HepG2 (cell line): ENCODE data around the gene TRUB1. TPM values are rescaled to one million over a fixed set of nuclear protein-coding genes. Genes with fewer than 3 reads are reported as not detected.

Experiments used
- ATAC-seq: fragments of 200-7000 bp; cut with Tn5 transposase; 3 replicates; pipeline ENCODE4 v1.9.1; 2020; ENCODE audit warnings: mild to moderate bottlenecking, moderate library complexity
- BruUV-seq: library from RNA; stranded (reverse); fragments of 400-500 nt; replicated peaks from 2 replicates; lab custom pipeline; 2021; lab: Mats Ljungman, UMichigan
- CTCF ChIA-PET: fragments of 300-600 bp; formaldehyde crosslinking; extraction: SDS; loops from one replicate; lab custom pipeline; 2021; ENCODE audit warnings: low total read pairs, inconsistent platforms, low intra/inter-chr PET ratio; lab: Yijun Ruan, JAX
- POLR2A ChIA-PET: fragments of 350-600 bp; sonication (Branson Sonifier 250); formaldehyde crosslinking; loops from one replicate; lab custom pipeline; 2020; ENCODE audit warnings: antibody characterized with exemption, inconsistent platforms; lab: Yijun Ruan, JAX
- DNase-seq: peaks from one replicate; pipeline ENCODE4 v3.0.0-alpha.2; 2015; ENCODE audit warnings: low spot score
- FAIRE-seq: peaks from 3 replicates; lab custom pipeline; 2011; peaks lifted over from hg19 to GRCh38; lab: Jason Lieb, UNC
- H2AFZ ChIP-seq: one replicate; pipeline ENCODE4 v1.6.1; 2011; ENCODE audit warnings: low read length, inconsistent platforms
- H3K27ac ChIP-seq: fragments of 300-600 bp; 3 replicates; pipeline ENCODE4 v1.8.0; 2011; ENCODE audit warnings: mixed run types, mild to moderate bottlenecking, mixed read lengths, low read length, inconsistent platforms; ENCODE audit not compliant: insufficient read depth; ENCODE audit errors: extremely low read length
- H3K27me3 ChIP-seq, 2 experiments: fragments of 200-600 bp in 1 of 2; 2 replicates in 1 of 2; 3 replicates in 1 of 2; pipeline versions ENCODE4 v1.6.0 to v1.8.0; 2011; ENCODE audit warnings: low read length in 2 of 2, mild to moderate bottlenecking in 2 of 2, moderate library complexity in 2 of 2, inconsistent platforms in 1 of 2; ENCODE audit not compliant: insufficient read depth in 2 of 2, control insufficient read depth in 1 of 2
- H3K36me3 ChIP-seq, 2 experiments: fragments of 200-600 bp in 1 of 2; replicated peaks in 1 of 2; 2 replicates in 1 of 2; 3 replicates in 1 of 2; pipeline versions ENCODE4 v1.5.1 to v1.8.0; 2011; ENCODE audit warnings: low read length in 2 of 2, inconsistent platforms in 1 of 2; ENCODE audit not compliant: insufficient read depth in 2 of 2, control insufficient read depth in 1 of 2
- H3K4me1 ChIP-seq: 2 replicates; pipeline ENCODE4 v1.5.1; 2012; ENCODE audit warnings: low read length, inconsistent platforms; ENCODE audit not compliant: insufficient read depth
- H3K4me2 ChIP-seq: 2 replicates; pipeline ENCODE4 v1.6.0; 2011; ENCODE audit warnings: low read depth, low read length, inconsistent platforms
- H3K4me3 ChIP-seq, 3 experiments: fragments of 200-600 bp in 1 of 3; sonication (generic), shearing (Covaris generic) in 1 of 3; replicated peaks in 1 of 3; 2 replicates each; pipeline ENCODE4 v1.5.1; 2011 to 2016; ENCODE audit warnings: low read length in 3 of 3, inconsistent platforms in 2 of 3, low read depth in 2 of 3, mild to moderate bottlenecking in 2 of 3, control low read depth in 1 of 3, mixed read lengths in 1 of 3; ENCODE audit not compliant: insufficient read depth in 1 of 3
- H3K79me2 ChIP-seq: one replicate; pipeline ENCODE4 v1.6.1; 2011; ENCODE audit warnings: low read length, inconsistent platforms; ENCODE audit not compliant: insufficient read depth
- H3K9ac ChIP-seq: 2 replicates; pipeline ENCODE4 v1.6.0; 2011; ENCODE audit warnings: mild to moderate bottlenecking, low read depth, low read length, inconsistent platforms; ENCODE audit not compliant: insufficient read depth
- H3K9me3 ChIP-seq: 2 replicates; pipeline ENCODE4 v1.5.1; 2012; ENCODE audit warnings: mild to moderate bottlenecking, low read length
- H4K20me1 ChIP-seq: 2 replicates; pipeline ENCODE4 v1.6.0; 2011; ENCODE audit warnings: inconsistent platforms, mild to moderate bottlenecking, low read length, moderate library complexity; ENCODE audit not compliant: insufficient read depth
- CAMTA2 ChIP-seq: sonication (generic); formaldehyde crosslinking; IDR thresholded peaks from 2 replicates; pipeline ENCODE4 v1.4.0; 2020; ENCODE audit warnings: mild to moderate bottlenecking, missing genetic modification reagents, borderline replicate concordance
- MBD4 ChIP-seq: IDR thresholded peaks from 2 replicates; pipeline ENCODE4 v1.6.1; 2012; ENCODE audit warnings: low read length, inconsistent platforms, borderline replicate concordance
- PRPF4 ChIP-seq: fragments of 200-400 bp; formaldehyde crosslinking; IDR thresholded peaks from 2 replicates; pipeline ENCODE4 v1.6.1; 2016; ENCODE audit warnings: low read length, low read depth; ENCODE audit not compliant: poor library complexity, severe bottlenecking
- SIX1 ChIP-seq: sonication (generic); formaldehyde crosslinking; IDR thresholded peaks from 2 replicates; pipeline ENCODE4 v1.4.0; 2020; ENCODE audit warnings: missing genetic modification reagents, borderline replicate concordance
- TERF1 ChIP-seq: sonication (generic); formaldehyde crosslinking; IDR thresholded peaks from 2 replicates; pipeline ENCODE4 v1.8.0; 2022; ENCODE audit warnings: mild to moderate bottlenecking, missing genetic modification reagents, moderate library complexity
- ZNF136 ChIP-seq: sonication (generic); formaldehyde crosslinking; IDR thresholded peaks from 2 replicates; pipeline ENCODE4 v1.8.1; 2022; ENCODE audit warnings: low read depth, mild to moderate bottlenecking, moderate library complexity, missing genetic modification reagents
- ZNF318 ChIP-seq: sonication (generic); formaldehyde crosslinking; IDR thresholded peaks from 2 replicates; pipeline ENCODE4 v1.4.0; 2020; ENCODE audit warnings: mild to moderate bottlenecking, missing genetic modification reagents
- ZNF768 ChIP-seq: sonication (generic); formaldehyde crosslinking; IDR thresholded peaks from 2 replicates; pipeline ENCODE4 v1.4.0; 2020; ENCODE audit warnings: missing genetic modification reagents
- WGBS: methylation state at CpG from one replicate; pipeline ENCODE4 v1.1.6; 2017; ENCODE audit warnings: low lambda C conversion rate; 5-methylcytosine and 5-hydroxymethylcytosine counted together
- in situ Hi-C: cut with HindIII; loops from 2 replicates; pipeline ENCODE4 v1.10.0; 2017; ENCODE audit warnings: low pct_unique_long_range_greater_than_20kb; ENCODE audit not compliant: extremely low pct_ligation_motif_present
- intact Hi-C: fragments of 100-400 bp; cut with micrococcal nuclease; formaldehyde crosslinking; loops from one replicate; pipeline ENCODE4 v1.10.0; 2022; ENCODE audit not compliant: unreplicated experiment
- polyA plus RNA-seq, 8 experiments: library from polyadenylated mRNA; depleted of rRNA in 3 of 8; stranded (reverse) in 7 of 8; unstranded in 1 of 8; fragments of >200 nt; fragmentation: Illumina TruSeq in 4 of 8; extraction: Trizol in 4 of 8; gene quantifications; 2 replicates each; pipeline versions ENCODE4 v1.2.1 to v1.2.3, GENCODE V29; 2011 to 2016; ENCODE audit warnings: low read depth in 4 of 8, missing spikeins in 1 of 8, mixed read lengths in 1 of 8; ENCODE audit not compliant: insufficient read depth in 1 of 8
- total RNA-seq, 5 experiments: library from RNA; depleted of rRNA; stranded (reverse); fragments of >200 nt; fragmentation: Illumina TruSeq; extraction: Trizol; gene quantifications; 2 replicates each; pipeline ENCODE4 v1.2.3, GENCODE V29; 2016; ENCODE audit warnings: low read depth in 1 of 5
- TF ChIP-seq, protein P1 (sequence below): sonication (generic); IDR thresholded peaks from 2 replicates; pipeline ENCODE4 v1.6.1; 2016; ENCODE audit warnings: low read depth, borderline replicate concordance
- TF ChIP-seq, protein P2 (sequence below), 2 experiments: sonication (generic) in 1 of 2; formaldehyde crosslinking in 1 of 2; IDR thresholded peaks; 2 replicates each; pipeline versions ENCODE4 v1.4.0 to v1.6.1; 2018 to 2020; ENCODE audit warnings: missing genetic modification reagents in 2 of 2, borderline replicate concordance in 1 of 2, low read depth in 1 of 2, mild to moderate bottlenecking in 1 of 2, missing biosample characterization in 1 of 2

Gene TRUB1
- total and polyA plus RNA-seq, 2 of the 13 experiments (the other 11 are each of a cell fraction or from before 2014, with no cell fraction given) = 10.6 to 38.9 TPM

- H3K27me3 ChIP-seq = no peaks in the 10 kb centered on the region
- no peak overlapping the region for H3K4me2 ChIP-seq
- H3K79me2 ChIP-seq = no peaks in the 10 kb centered on the region
- ChIA-PET POLR2A (no interaction called here), CTCF (no interaction called here)
- ATAC-seq = no peak
- no peak for FAIRE-seq
- no TSS peak for BruUV-seq
- in situ Hi-C loops (no loop called here), intact Hi-C loops (no loop called here)
- H3K9me3 ChIP-seq = no peaks in the 10 kb centered on the region
- no peaks in the 10 kb centered on the region for H4K20me1 ChIP-seq
- TF ChIP-seq SIX1 (CRISPR knock-in tag) = no peak
- TF ChIP-seq ZNF318 (CRISPR knock-in tag) = no peak
- no peak for TF ChIP-seq ZNF136 (CRISPR knock-in tag)
- TF ChIP-seq MBD4 = no peak
- TF ChIP-seq, protein P1, sequence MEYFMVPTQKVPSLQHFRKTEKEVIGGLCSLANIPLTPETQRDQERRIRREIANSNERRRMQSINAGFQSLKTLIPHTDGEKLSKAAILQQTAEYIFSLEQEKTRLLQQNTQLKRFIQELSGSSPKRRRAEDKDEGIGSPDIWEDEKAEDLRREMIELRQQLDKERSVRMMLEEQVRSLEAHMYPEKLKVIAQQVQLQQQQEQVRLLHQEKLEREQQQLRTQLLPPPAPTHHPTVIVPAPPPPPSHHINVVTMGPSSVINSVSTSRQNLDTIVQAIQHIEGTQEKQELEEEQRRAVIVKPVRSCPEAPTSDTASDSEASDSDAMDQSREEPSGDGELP = no peak
- TF ChIP-seq CAMTA2 (CRISPR knock-in tag) = no peak
- no peak for TF ChIP-seq TERF1 (CRISPR knock-in tag)
- TF ChIP-seq PRPF4 = no peak
- TF ChIP-seq, protein P2, sequence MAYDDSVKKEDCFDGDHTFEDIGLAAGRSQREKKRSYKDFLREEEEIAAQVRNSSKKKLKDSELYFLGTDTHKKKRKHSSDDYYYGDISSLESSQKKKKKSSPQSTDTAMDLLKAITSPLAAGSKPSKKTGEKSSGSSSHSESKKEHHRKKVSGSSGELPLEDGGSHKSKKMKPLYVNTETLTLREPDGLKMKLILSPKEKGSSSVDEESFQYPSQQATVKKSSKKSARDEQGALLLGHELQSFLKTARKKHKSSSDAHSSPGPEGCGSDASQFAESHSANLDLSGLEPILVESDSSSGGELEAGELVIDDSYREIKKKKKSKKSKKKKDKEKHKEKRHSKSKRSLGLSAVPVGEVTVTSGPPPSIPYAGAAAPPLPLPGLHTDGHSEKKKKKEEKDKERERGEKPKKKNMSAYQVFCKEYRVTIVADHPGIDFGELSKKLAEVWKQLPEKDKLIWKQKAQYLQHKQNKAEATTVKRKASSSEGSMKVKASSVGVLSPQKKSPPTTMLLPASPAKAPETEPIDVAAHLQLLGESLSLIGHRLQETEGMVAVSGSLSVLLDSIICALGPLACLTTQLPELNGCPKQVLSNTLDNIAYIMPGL (CRISPR knock-in tag; IDR thresholded peaks at IDR 0.05; ENCODE audit: borderline replicate concordance in 1 of 2, low read depth in 1 of 2) = no peak
- no peak for TF ChIP-seq ZNF768 (CRISPR knock-in tag)
- H3K27ac ChIP-seq = no peak overlapping the region
- no peak overlapping the region for H3K4me3 ChIP-seq
- peaks cover 6% of the 10 kb centered on the region; the same call in 1 of the 2 replicates for H3K4me1 ChIP-seq
- 37% methylated on average over 5 of the region's 5 CpGs for WGBS
- no peak for DNase-seq
- no peak overlapping the region for H2AFZ ChIP-seq
- no peak overlapping the region for H3K9ac ChIP-seq
- H3K36me3 ChIP-seq = no peaks in the 10 kb centered on the region
Observed at GRCh38 chr10:115022733-115023132, 84.7 kb downstream of the TRUB1 start.
